Endodermal cell (in vitro differentiated cells): ENCODE data around the gene CFAP46. TPM values are rescaled to one million over a fixed set of nuclear protein-coding genes. Genes with fewer than 3 reads are reported as not detected.

Experiments
- DNase-seq: peaks from one replicate; pipeline ENCODE4 v3.0.0-alpha.2; 2017
- H3K27ac ChIP-seq: 2 replicates; pipeline ENCODE4 v1.5.1; 2013; ENCODE audit warnings: mild to moderate bottlenecking, low read depth, low read length, moderate library complexity
- H3K27me3 ChIP-seq: 2 replicates; pipeline ENCODE4 v1.6.1; 2013; ENCODE audit warnings: mild to moderate bottlenecking, low read length, moderate library complexity; ENCODE audit not compliant: insufficient read depth, control insufficient read depth, poor library complexity, severe bottlenecking
- H3K36me3 ChIP-seq: 2 replicates; pipeline ENCODE4 v1.7.0; 2013; ENCODE audit warnings: mild to moderate bottlenecking, low read length, moderate library complexity; ENCODE audit not compliant: control insufficient read depth, insufficient read depth
- H3K4me1 ChIP-seq: one replicate; pipeline ENCODE4 v1.7.0; 2013; ENCODE audit warnings: low read length; ENCODE audit not compliant: control insufficient read depth, insufficient read depth
- H3K4me3 ChIP-seq: 2 replicates; pipeline ENCODE4 v1.5.1; 2013; ENCODE audit warnings: mild to moderate bottlenecking, low read length, moderate library complexity
- H3K9ac ChIP-seq: 2 replicates; pipeline ENCODE4 v1.6.1; 2013; ENCODE audit warnings: mild to moderate bottlenecking, low read length, moderate library complexity; ENCODE audit not compliant: poor library complexity, severe bottlenecking; ENCODE audit errors: extremely low read depth
- H3K9me3 ChIP-seq: 2 replicates; pipeline ENCODE4 v1.6.1; 2013; ENCODE audit warnings: mild to moderate bottlenecking, low read length, moderate library complexity; ENCODE audit not compliant: control insufficient read depth
- H3K27ac Mint-ChIP-seq: 2 replicates; pipeline ENCODE4 v1.8.0; 2020; ENCODE audit warnings: mixed read lengths
- H3K27me3 Mint-ChIP-seq: 2 replicates; pipeline ENCODE4 v1.8.0; 2021; ENCODE audit warnings: mild to moderate bottlenecking, mixed read lengths; ENCODE audit not compliant: insufficient read depth
- H3K36me3 Mint-ChIP-seq: 2 replicates; pipeline ENCODE4 v1.8.0; 2020; ENCODE audit warnings: low read depth, mixed read lengths
- H3K4me1 Mint-ChIP-seq: 2 replicates; pipeline ENCODE4 v1.8.0; 2020; ENCODE audit warnings: mixed read lengths
- H3K4me3 Mint-ChIP-seq: 2 replicates; pipeline ENCODE4 v1.8.0; 2020; ENCODE audit warnings: mild to moderate bottlenecking, moderate library complexity, mixed read lengths
- H3K9me3 Mint-ChIP-seq: 2 replicates; pipeline ENCODE4 v1.8.0; 2020; ENCODE audit warnings: mild to moderate bottlenecking, mixed read lengths
- CTCF ChIP-seq: fragments of 200-600 bp; sonication (generic); conservative IDR thresholded peaks from 2 replicates; pipeline ENCODE4 v1.5.0; 2021; ENCODE audit warnings: antibody characterized with exemption, mild to moderate bottlenecking
- WGBS, 2 experiments: methylation state at CpG; one replicate each; pipeline versions ENCODE4 v1.1.5 to v1.1.7; 2013; ENCODE audit warnings: missing lambda C conversion rate in 2 of 2, mixed read lengths in 1 of 2; ENCODE audit not compliant: insufficient coverage in 1 of 2, insufficient read length in 1 of 2; 5-methylcytosine and 5-hydroxymethylcytosine counted together
- total RNA-seq, 2 donors: library from RNA; stranded (reverse); fragmentation: NEBNext Ultra II Directional in 1 of 2; extraction: Animal tissue kit (Norgen Biotek cat#: 25700) in 1 of 2; gene quantifications; 2 replicates in 1 of 2; 3 replicates in 1 of 2; pipeline ENCODE4 v1.2.1, GENCODE V29; 2021

Gene CFAP46
- total RNA-seq, 2 donors from 2014 or later = 9.9 to 10.5 TPM

GRCh38 chr10:132920101-132920925 is 22.1 kb downstream of the CFAP46 start:
- no peak overlapping the region for H3K27ac ChIP-seq
- no peaks in the 10 kb centered on the region for H3K9me3 ChIP-seq

GRCh38 chr10:132919374-132920100 is 22.8 kb downstream of the CFAP46 start:
- DNase-seq = no peak
- Mint-ChIP-seq H3K36me3 (peaks cover 7% of the 10 kb centered on the region), H3K4me3 (no peak overlapping the region), H3K4me1 (no peaks in the 10 kb centered on the region), H3K27ac (no peak overlapping the region), H3K27me3 (no peaks in the 10 kb centered on the region), H3K9me3 (no peaks in the 10 kb centered on the region)
- H3K9me3 ChIP-seq = no peaks in the 10 kb centered on the region
- 95 to 96% methylated on average over 31 to 45 of the region's 45 CpGs for WGBS, 2 experiments
- no peak for TF ChIP-seq CTCF
- H3K27me3 ChIP-seq = no peaks in the 10 kb centered on the region
- H3K4me3 ChIP-seq = no peak overlapping the region
- no peak overlapping the region for H3K27ac ChIP-seq
- no peak overlapping the region for H3K9ac ChIP-seq
- H3K36me3 ChIP-seq = no peaks in the 10 kb centered on the region
- H3K4me1 ChIP-seq = no peaks in the 10 kb centered on the region

More at GRCh38 chr10:132920101-132920925, 22.1 kb downstream of the CFAP46 start:
- no peaks in the 10 kb centered on the region for H3K4me1 ChIP-seq
- H3K4me3 ChIP-seq = no peak overlapping the region
- H3K36me3 ChIP-seq = no peaks in the 10 kb centered on the region
- TF ChIP-seq CTCF = no peak
- H3K27ac Mint-ChIP-seq = no peak overlapping the region
- H3K9me3 Mint-ChIP-seq = no peaks in the 10 kb centered on the region
- no peak overlapping the region for H3K4me3 Mint-ChIP-seq
- H3K9ac ChIP-seq = no peak overlapping the region
- 94 to 96% methylated on average over 21 to 38 of the region's 38 CpGs for WGBS, 2 experiments
- DNase-seq = no peak
- H3K27me3 ChIP-seq = no peaks in the 10 kb centered on the region
- H3K27me3 Mint-ChIP-seq = no peaks in the 10 kb centered on the region
- H3K36me3 Mint-ChIP-seq = peaks cover 4% of the 10 kb centered on the region
- H3K4me1 Mint-ChIP-seq = no peaks in the 10 kb centered on the region

- Mint-ChIP-seq H3K9me3 (no peaks in the 10 kb centered on the region), H3K36me3 (peaks cover 7% of the 10 kb centered on the region), H3K4me3 (no peak overlapping the region), H3K27me3 (no peaks in the 10 kb centered on the region), H3K27ac (no peak overlapping the region), H3K4me1 (no peaks in the 10 kb centered on the region)
- H3K9me3 ChIP-seq = no peaks in the 10 kb centered on the region
- no peak for TF ChIP-seq CTCF
- 94 to 95% methylated on average over 18 to 34 of the region's 34 CpGs for WGBS, 2 experiments
- H3K9ac ChIP-seq = no peak overlapping the region
- H3K27ac ChIP-seq = no peak overlapping the region
- no peak for DNase-seq
- H3K27me3 ChIP-seq = no peaks in the 10 kb centered on the region
- H3K4me1 ChIP-seq = no peaks in the 10 kb centered on the region
- no peaks in the 10 kb centered on the region for H3K36me3 ChIP-seq
- H3K4me3 ChIP-seq = no peak overlapping the region
Observed at GRCh38 chr10:132918617-132919373, 23.6 kb downstream of the CFAP46 start.
